Activated naive CD4-positive, alpha-beta T cell treated with anti-CD3 and anti-CD28 coated beads for 36 hours (primary cell): ENCODE measurements around the gene SYTL5. TPM values are rescaled to one million over a fixed set of nuclear protein-coding genes. Genes with fewer than 3 reads are reported as not detected.

Experiments
- CTCF ChIA-PET: fragments of 350-600 bp; sonication (Branson Sonifier 250); formaldehyde crosslinking; loops from one replicate; lab custom pipeline; 2021; ENCODE audit warnings: antibody characterized with exemption; lab: Charles Lee
- DNase-seq: peaks from one replicate; pipeline ENCODE4 v3.0.0-alpha.2; 2020
- H3K27ac Mint-ChIP-seq: one replicate; pipeline ENCODE4 v1.8.0; 2021; ENCODE audit warnings: mild to moderate bottlenecking, mixed read lengths
- H3K27me3 Mint-ChIP-seq: one replicate; pipeline ENCODE4 v1.8.0; 2021; ENCODE audit warnings: low read depth, mixed read lengths
- H3K36me3 Mint-ChIP-seq: one replicate; pipeline ENCODE4 v1.8.0; 2021; ENCODE audit warnings: low read depth, mixed read lengths
- H3K4me1 Mint-ChIP-seq: one replicate; pipeline ENCODE4 v1.8.0; 2021; ENCODE audit warnings: low read depth, mixed read lengths
- H3K4me3 Mint-ChIP-seq: one replicate; pipeline ENCODE4 v1.8.0; 2021; ENCODE audit warnings: mild to moderate bottlenecking, moderate library complexity, mixed read lengths
- H3K9me3 Mint-ChIP-seq: one replicate; pipeline ENCODE4 v1.8.0; 2021; ENCODE audit warnings: mixed read lengths
- intact Hi-C: fragments of 100-400 bp; cut with micrococcal nuclease; formaldehyde crosslinking; loops from one replicate; pipeline ENCODE4 v1.15.1; 2023
- total RNA-seq, 2 experiments: library from RNA; stranded (reverse); gene quantifications; one replicate each; pipeline ENCODE4 v1.2.3, GENCODE V29; 2021

Gene SYTL5
- total RNA-seq, 2 experiments from 2014 or later: not detected

DNA sequence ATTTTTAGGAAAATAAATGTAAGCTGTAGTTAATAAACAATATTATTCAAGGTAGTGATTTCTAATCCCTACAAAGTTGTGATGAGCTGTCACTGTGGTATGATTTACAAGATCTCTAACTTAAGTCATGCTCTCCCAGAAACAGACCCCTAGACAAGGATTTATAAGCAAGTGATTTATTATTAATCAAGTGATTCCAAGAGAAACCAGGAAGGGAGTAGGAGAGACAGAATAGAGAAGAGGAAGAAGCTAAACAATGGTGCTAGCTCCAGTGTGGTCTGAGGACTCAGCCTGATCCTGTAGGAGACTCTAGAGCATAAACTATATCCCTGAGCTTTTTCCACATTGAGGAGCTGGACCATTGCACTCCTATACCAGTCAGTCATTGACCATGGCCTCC lies 73.1 kb downstream of the SYTL5 start:
- CTCF ChIA-PET: no interaction called here

DNA sequence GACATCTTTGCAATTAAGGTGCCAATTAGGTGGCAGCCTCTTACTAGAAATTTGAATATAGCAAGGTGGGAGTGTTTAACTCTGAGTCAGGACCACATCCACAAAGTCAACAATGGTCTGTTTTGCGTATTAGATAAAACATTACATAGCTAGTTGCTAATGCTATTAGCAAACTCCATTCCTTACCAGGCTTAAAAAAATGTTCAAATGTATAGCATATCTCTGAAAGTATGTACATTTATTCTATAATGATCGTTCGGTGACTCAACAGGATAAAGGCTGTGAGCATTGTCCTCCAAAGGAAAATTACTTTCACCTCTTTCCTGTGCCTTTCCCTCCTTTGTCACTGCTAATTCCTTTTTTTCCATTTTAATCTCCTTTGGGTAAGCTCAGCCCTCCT lies 74.5 kb downstream of the SYTL5 start:
- intact Hi-C loops: no loop called here
- H3K4me3 Mint-ChIP-seq: no peak overlapping the region
- no peaks in the 10 kb centered on the region for H3K36me3 Mint-ChIP-seq
- no peaks in the 10 kb centered on the region for H3K4me1 Mint-ChIP-seq
- H3K27ac Mint-ChIP-seq: no peak overlapping the region
- no peaks in the 10 kb centered on the region for H3K27me3 Mint-ChIP-seq
- CTCF ChIA-PET: no interaction called here
- no peaks in the 10 kb centered on the region for H3K9me3 Mint-ChIP-seq
- DNase-seq: no peak

More for the DNA sequence above, 73.1 kb downstream of the SYTL5 start:
- Mint-ChIP-seq H3K27ac (no peak overlapping the region), H3K9me3 (no peaks in the 10 kb centered on the region), H3K4me1 (no peaks in the 10 kb centered on the region), H3K4me3 (no peak overlapping the region), H3K36me3 (no peaks in the 10 kb centered on the region), H3K27me3 (no peaks in the 10 kb centered on the region)
- intact Hi-C loops: no loop called here
- DNase-seq: no peak

DNA sequence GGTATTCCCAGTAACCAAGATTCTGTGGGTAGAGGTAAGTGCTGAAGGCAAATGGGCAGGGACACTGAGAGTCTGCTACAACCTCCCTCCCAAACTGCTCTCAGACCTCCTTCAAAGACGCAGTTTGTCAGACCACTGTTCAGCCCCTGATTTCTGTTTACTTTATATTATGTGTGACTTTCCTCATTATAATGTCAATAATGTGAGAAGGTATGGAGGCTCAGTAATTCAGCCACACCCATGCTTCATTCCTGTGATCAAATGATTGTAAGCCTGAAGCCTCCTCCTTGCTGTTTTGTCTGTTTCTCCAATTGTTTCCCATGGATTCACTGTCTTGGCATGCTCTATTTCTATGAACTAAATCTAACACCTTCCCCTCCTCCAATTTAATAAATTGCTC lies 75.6 kb downstream of the SYTL5 start:
- no peak overlapping the region for H3K4me3 Mint-ChIP-seq
- intact Hi-C loops: no loop called here
- no peak for DNase-seq
- no peaks in the 10 kb centered on the region for H3K9me3 Mint-ChIP-seq
- H3K36me3 Mint-ChIP-seq: no peaks in the 10 kb centered on the region
- H3K27ac Mint-ChIP-seq: no peak overlapping the region
- CTCF ChIA-PET: interaction anchor here (0.6 kb wide), 1 partner anchor 19 kb away, joined by 6 read pairs; no protein-coding TSS in a partner anchor
- H3K27me3 Mint-ChIP-seq: no peaks in the 10 kb centered on the region
- no peaks in the 10 kb centered on the region for H3K4me1 Mint-ChIP-seq

DNA sequence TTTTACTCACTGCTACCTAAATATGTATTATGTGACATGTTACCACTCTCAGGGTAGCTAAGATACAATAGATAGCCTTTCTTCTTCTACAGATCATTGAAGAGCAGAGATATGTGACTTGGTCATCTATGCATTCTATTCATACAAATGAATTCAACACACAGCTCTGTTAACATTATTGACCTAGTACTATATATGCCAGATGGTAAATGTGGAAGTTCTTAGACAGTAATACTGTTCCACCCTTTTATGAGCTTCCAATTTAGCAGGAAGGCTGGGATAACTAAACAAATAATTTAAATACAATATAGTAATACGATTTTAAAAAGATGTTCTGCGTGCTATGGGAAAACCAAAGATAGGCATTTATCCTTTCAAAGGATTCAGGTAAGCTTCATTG lies 76.0 kb downstream of the SYTL5 start:
- H3K9me3 Mint-ChIP-seq: no peaks in the 10 kb centered on the region
- CTCF ChIA-PET: interaction anchor here (0.6 kb wide), 1 partner anchor 20 kb away, joined by 6 read pairs; no protein-coding TSS in a partner anchor
- intact Hi-C loops: no loop called here
- no peaks in the 10 kb centered on the region for H3K36me3 Mint-ChIP-seq
- H3K4me1 Mint-ChIP-seq: no peaks in the 10 kb centered on the region
- no peak overlapping the region for H3K27ac Mint-ChIP-seq
- H3K27me3 Mint-ChIP-seq: no peaks in the 10 kb centered on the region
- H3K4me3 Mint-ChIP-seq: no peak overlapping the region
- DNase-seq: no peak

DNA sequence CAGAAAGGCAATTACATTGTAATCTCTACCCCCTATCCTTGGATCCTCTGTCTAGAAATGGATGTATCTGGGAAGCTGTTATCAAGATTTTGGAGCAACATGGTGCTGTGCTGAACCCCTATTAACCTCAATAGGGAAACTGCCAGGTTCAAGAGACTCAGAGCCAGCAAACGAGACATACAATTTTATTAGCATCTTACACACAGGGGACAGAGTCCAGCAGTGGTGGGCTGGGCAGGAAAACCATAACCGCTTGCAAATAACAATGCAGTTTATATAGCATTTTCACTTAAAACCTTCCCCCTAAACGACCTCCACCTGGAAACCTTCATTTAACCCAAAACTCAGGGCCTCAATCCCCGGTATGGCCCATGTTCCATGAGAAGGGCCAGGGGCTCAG lies 79.5 kb downstream of the SYTL5 start:
- no peak overlapping the region for H3K27ac Mint-ChIP-seq
- CTCF ChIA-PET: no interaction called here

DNA sequence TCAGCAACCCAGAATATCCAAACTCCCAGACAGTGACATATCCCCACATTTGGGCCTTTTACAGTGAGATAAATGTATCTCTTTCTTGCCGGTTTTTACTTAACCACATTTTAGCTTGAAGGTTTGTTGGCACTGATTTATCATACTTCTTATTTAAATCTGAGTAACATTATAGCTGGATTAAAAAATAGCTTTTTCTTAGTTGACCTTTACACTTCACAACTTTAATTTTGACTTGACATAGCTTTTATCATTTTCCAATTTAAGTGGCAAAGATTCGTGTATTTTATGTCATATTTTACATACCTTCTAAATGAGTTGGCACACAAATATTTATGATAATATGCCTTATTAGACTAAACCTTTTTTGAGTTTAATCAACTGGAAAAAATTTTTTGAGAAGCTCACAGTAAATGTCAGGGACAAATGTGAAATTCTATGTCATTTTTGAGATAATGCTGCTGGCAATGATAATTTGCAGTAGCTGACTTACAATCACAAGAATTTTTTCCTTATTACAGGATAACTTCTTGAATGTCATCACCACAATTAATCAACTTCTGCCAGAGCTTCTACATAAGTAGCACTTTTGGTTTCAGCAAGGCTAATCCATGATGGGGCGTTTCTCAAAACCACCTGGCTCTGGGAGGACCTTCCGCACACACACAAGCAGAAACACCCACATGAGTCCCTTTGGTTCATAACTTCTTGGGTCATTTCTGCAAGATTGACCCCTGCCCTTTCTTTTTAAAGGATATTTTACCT lies 80.3 kb downstream of the SYTL5 start:
- Mint-ChIP-seq H3K36me3 (no peaks in the 10 kb centered on the region), H3K9me3 (no peaks in the 10 kb centered on the region), H3K27ac (no peak overlapping the region), H3K27me3 (peaks cover 4% of the 10 kb centered on the region), H3K4me1 (no peaks in the 10 kb centered on the region), H3K4me3 (no peak overlapping the region)
- intact Hi-C loops: no loop called here
- CTCF ChIA-PET: no interaction called here
- no peak for DNase-seq

More for the DNA sequence above, 79.5 kb downstream of the SYTL5 start:
- Mint-ChIP-seq H3K4me3 (no peak overlapping the region), H3K36me3 (no peaks in the 10 kb centered on the region), H3K27me3 (peaks cover 4% of the 10 kb centered on the region), H3K4me1 (no peaks in the 10 kb centered on the region), H3K9me3 (no peaks in the 10 kb centered on the region)
- DNase-seq: no peak
- intact Hi-C loops: no loop called here

DNA sequence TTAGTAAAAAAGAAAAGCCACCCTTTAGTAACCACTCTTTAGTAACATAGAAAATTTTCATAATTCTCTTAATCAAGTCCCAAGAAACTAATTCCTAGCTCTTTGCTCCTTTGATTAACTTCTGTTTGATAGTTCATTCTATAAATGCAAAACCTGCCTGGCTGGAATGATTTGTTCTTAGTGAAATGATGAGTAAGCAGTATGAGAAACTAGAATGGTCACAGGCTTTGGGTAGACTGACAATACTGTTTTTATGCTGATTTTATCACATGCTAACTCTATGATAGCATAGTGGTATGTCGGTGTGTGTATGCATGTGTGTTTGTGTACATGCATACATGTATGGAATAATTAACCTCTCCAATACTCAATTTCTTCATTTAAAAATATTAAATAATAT lies 81.2 kb downstream of the SYTL5 start:
- no peak for DNase-seq
- intact Hi-C loops: no loop called here
- no peaks in the 10 kb centered on the region for H3K36me3 Mint-ChIP-seq
- H3K27ac Mint-ChIP-seq: no peak overlapping the region
- H3K4me1 Mint-ChIP-seq: no peaks in the 10 kb centered on the region
- H3K4me3 Mint-ChIP-seq: no peak overlapping the region
- peaks cover 4% of the 10 kb centered on the region for H3K27me3 Mint-ChIP-seq
- CTCF ChIA-PET: no interaction called here
- H3K9me3 Mint-ChIP-seq: no peaks in the 10 kb centered on the region

DNA sequence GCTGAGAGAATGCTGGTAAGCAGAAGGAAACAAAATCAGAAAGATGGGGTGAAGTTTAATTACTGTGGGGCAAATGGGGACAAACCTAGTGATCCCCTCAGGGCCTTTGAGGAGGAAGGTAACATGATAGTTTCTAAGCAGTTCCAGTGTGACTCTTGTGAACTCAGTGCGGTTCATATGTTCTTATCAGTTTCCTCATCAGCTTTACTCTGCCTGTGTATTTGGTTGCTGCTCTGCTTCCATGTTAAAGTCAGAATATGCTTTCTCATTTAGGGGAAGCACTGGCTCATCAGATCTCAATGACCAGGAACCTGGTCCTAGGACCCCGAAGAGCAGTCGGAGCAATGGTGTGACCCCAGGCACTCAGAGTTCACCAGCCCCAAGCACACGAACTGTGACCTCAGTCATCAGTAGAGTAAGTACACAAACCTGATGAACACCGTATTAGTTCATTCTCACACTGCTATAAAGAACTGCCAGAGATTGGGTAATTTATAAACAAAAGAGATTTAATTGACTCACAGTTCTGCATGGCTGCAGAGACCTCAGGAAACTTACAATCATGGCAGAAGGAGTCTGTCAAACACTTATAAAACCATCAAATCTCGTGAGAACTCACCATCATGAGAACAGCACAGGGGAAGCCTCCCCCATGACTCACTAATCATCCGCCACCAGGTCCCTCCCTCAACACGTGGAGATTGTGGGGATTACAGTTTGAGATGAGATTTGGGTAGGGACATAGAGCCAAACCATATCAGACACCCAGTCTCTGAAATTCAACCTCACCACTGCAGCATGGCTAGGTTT lies 83.0 kb downstream of the SYTL5 start:
- H3K9me3 Mint-ChIP-seq: no peaks in the 10 kb centered on the region
- H3K36me3 Mint-ChIP-seq: no peaks in the 10 kb centered on the region
- H3K4me1 Mint-ChIP-seq: no peaks in the 10 kb centered on the region
- H3K27me3 Mint-ChIP-seq: peaks cover 4% of the 10 kb centered on the region
- CTCF ChIA-PET: interaction anchor here (1.5 kb wide), 1 partner anchor 78 kb away, joined by 5 read pairs; no protein-coding TSS in a partner anchor
- intact Hi-C loops: no loop called here
- no peak overlapping the region for H3K27ac Mint-ChIP-seq
- no peak for DNase-seq
- no peak overlapping the region for H3K4me3 Mint-ChIP-seq

DNA sequence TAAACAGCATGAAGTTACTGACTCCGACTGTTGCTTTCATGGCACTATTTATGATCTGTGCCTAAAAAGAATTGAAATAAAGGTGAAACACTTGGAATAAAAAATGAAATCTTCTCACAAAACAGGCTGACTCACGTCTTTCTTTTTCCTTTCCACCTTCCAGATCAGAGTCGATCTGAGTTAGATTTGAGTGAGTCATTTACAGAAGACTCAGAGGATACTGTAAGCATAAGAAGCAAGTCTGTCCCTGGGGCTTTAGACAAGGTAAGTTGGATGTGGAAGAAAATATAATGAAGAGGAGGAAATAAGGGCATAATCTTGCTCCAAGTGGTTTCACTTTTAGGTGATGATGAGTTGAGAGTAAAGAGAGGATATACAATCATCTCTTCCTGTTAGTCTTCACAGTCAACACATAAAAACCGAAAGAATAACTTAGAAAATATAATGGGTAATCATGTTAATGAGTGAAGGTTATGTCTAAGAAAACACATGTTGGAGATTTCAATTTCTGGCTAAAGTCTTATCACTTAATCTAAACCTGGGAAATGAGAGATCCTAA lies 89.7 kb downstream of the SYTL5 start:
- no peak for DNase-seq
- no peaks in the 10 kb centered on the region for H3K27me3 Mint-ChIP-seq
- no peaks in the 10 kb centered on the region for H3K4me1 Mint-ChIP-seq
- H3K9me3 Mint-ChIP-seq: peaks cover 1% of the 10 kb centered on the region
- no peak overlapping the region for H3K27ac Mint-ChIP-seq
- intact Hi-C loops: no loop called here
- CTCF ChIA-PET: no interaction called here
- H3K4me3 Mint-ChIP-seq: no peak overlapping the region
- no peaks in the 10 kb centered on the region for H3K36me3 Mint-ChIP-seq

DNA sequence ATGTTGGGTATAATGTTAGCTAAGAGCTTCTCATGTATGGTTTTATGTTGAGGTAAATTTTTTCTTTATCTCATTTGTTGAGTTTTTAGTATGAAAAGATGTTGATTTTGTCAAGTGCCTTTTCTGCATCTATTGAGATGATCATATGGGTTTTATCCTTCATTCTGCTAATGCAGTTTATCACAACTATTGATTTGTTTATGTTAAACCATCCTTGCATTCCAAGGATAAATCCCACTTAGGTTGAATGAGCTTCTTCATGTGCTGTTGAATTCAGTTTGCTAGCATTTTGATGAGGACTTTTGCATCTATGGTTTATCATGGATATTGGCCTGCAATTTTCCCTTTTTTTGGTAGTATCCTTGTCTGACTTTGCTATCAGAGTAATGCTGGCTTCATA lies 93.3 kb downstream of the SYTL5 start:
- Mint-ChIP-seq H3K4me1 (no peaks in the 10 kb centered on the region), H3K27ac (no peak overlapping the region), H3K27me3 (peaks cover 2% of the 10 kb centered on the region), H3K4me3 (no peak overlapping the region), H3K36me3 (no peaks in the 10 kb centered on the region), H3K9me3 (peaks cover 1% of the 10 kb centered on the region)
- DNase-seq: no peak
- CTCF ChIA-PET: no interaction called here
- intact Hi-C loops: no loop called here

DNA sequence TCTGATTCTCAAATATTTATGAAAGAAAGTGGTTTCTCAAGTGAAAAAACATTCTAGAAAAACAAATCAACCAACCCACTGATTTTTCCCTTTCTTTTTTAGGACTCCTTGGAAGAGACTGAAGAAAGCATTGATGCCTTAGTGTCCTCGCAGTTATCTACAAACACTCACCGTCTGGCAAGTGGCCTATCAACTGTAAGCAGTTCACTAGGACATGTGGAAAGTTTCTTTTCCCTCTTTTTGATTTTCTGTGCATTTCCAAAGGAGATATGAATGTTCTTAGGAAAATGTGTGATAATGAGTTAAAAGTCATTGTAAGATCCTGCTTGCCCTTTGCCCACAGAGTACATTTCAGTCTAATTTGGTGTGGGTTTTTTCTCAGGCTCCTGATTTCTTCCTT lies 95.9 kb downstream of the SYTL5 start:
- no peak overlapping the region for H3K27ac Mint-ChIP-seq
- intact Hi-C loops: no loop called here
- peaks cover 2% of the 10 kb centered on the region for H3K27me3 Mint-ChIP-seq
- DNase-seq: no peak
- no peaks in the 10 kb centered on the region for H3K4me1 Mint-ChIP-seq
- H3K4me3 Mint-ChIP-seq: no peak overlapping the region
- CTCF ChIA-PET: no interaction called here
- peaks cover 1% of the 10 kb centered on the region for H3K9me3 Mint-ChIP-seq
- no peaks in the 10 kb centered on the region for H3K36me3 Mint-ChIP-seq

DNA sequence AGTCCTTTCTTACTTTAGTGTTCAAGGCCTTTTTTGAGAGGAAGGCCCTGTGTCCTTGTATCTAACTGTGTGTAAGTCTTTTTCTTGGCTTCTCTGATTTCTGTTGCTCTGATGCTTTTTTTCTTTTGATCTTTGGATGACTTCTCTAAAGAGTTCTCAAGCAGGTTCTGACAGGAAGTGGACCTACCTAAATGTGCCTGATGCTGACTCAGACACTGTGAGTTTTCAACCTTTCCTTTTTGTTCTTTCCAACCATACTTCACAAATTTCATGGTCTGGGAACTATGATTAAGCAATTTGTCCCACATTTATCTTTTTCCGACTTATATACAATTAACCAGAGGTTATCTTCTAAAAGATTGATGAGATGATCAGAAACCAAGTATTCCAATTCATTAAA lies 96.5 kb downstream of the SYTL5 start:
- Mint-ChIP-seq H3K4me1 (no peaks in the 10 kb centered on the region), H3K9me3 (peaks cover 1% of the 10 kb centered on the region), H3K4me3 (no peak overlapping the region), H3K27ac (no peak overlapping the region), H3K27me3 (peaks cover 2% of the 10 kb centered on the region), H3K36me3 (no peaks in the 10 kb centered on the region)
- DNase-seq: no peak
- intact Hi-C loops: no loop called here
- CTCF ChIA-PET: no interaction called here
